GM18519 (cell line): ENCODE data around the gene HS2ST1.

ENCODE experiments used
- ATAC-seq: cut with Tn5 transposase; IDR thresholded peaks from one replicate; pipeline ENCODE4 v1.9.1; 2021; ENCODE audit warnings: mild to moderate bottlenecking, moderate library complexity; ENCODE audit not compliant: unreplicated experiment, low FRiP score

Gene HS2ST1

DNA sequence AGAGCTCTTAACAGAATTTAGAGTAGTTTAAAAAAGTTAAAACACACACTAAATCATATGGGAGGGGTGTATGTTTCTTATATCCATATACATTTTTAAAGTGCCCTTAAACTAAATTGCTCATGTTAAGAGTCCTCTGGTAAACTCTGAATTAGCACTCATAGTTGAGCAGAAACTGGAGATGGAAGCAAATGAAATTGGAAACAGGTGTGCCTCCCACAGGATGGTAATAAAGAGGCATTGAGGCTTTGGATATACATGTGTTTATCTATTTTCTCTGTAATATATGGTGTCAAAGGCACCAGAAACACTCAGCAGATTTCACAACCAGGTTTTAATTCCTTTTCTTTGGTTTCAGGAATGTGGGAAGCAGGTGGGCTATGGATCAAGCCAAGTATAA lies 188.6 kb downstream of the HS2ST1 start:
- ATAC-seq, result no peak

GRCh38 chr1:87104140-87104539 lies 189.7 kb downstream of the HS2ST1 start:
- no peak for ATAC-seq

DNA sequence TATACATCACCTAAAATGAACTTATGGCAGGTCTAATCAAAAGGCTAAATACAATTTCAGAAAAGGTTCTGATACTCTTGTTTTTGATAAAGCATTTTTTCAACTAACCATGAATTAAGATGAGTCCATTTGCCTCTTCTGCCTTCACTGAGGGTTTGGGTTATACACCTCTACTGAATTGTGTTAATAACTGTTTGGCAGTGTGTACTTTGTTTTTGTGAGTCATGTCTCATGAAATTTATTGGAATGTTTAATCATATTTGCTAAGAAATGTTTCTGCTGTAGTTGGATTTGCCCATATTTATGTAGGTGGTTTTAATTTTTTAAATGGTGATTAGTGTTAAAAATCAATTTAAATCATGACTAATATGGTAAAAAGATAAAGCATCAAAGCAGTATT lies 190.5 kb downstream of the HS2ST1 start:
- no peak for ATAC-seq

GRCh38 chr1:87106144-87106543 lies 191.7 kb downstream of the HS2ST1 start:
- ATAC-seq, result no peak

GRCh38 chr1:87106867-87107266 lies 192.4 kb downstream of the HS2ST1 start:
- no peak for ATAC-seq

GRCh38 chr1:87108228-87108627 lies 193.8 kb downstream of the HS2ST1 start:
- ATAC-seq, result no peak

DNA sequence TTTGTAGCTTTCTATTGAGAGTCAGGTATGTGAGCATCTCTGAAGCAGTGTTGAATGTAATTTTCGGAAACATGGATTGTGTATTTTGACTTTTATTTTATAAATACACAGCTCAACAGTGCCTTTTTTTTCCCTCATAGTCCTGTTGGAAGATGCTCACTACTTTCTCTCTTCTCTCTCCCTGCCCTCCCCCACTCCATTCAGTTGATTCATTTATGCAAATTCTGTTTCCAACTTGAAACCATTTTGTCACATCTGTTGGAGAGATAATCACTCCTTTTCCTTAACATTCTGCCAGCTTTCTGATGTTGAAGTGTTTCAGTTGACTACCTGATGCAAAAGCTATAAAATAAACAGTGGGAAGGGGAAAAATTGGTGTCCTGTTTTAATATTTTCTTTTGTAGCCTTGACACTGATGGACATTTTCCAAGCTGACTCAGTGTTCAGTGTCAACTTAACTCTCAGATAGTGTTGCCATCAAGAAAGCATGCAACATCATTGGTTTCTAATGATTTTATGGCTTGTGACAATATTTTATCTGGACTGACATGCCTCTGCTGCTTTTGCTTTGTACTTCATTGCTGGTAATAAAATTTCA lies 194.5 kb downstream of the HS2ST1 start:
- ATAC-seq, result no peak

DNA sequence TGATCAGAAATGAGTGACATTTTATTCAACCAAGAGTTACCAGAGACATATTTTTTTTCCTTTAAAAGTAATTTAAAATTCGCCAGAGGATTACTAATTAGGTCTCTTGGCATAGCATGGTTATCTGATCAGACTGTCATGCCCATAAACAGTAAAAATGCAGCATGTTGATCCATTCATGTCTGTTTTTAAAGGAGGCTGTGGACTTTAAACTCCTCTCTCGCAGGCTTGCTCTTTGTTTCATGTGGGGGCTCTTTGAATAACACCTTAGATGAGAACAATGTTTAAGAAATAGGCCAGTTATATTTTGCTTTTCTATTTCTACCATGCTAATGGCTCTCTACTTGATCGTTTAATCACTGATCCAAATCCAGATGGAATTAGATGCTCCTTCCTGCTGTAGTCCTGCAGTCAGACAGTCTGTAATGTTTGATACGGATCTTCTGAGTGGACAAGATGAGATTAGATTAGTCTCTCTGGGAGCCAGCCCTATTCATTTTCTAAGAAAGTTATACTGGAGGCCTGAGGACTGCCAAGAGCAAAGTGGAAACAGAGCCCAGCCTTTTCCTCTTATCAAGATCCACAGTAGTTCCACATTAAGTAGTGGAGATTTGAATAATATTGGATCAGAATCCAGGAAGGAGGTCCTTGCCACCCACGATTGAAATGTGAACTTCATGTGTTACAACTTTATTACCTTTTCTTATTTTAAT lies 197.4 kb downstream of the HS2ST1 start:
- no peak for ATAC-seq

GRCh38 chr1:87113313-87113712 lies 198.9 kb downstream of the HS2ST1 start:
- ATAC-seq, result no peak

DNA sequence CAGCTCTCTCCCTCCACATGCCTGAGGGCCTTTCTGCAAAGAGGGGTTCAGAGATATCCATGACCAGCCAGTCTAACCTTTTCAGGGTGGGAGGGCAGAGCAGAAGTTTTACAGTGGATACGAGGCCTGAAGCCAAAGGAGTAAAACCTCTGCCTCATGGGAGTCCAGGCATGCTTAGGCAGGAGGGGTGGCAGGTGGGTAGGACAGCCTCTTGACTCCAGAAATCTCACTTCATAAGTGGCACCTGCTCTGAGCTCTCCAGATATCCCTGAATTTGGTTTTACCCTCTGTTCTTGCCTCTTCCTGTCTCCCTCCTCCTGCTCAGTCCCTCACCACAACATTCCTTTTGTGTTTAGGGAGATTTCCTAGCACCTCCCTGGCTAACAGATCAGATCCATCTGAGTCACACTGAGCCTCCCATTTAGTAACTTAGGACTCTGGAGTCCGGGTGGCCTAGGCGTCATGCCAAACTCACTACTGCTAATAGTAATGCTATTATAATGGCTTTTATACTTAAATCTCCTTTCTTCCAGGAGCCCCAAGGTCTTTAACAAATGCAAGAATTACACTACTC lies 201.0 kb downstream of the HS2ST1 start:
- ATAC-seq, result no peak

DNA sequence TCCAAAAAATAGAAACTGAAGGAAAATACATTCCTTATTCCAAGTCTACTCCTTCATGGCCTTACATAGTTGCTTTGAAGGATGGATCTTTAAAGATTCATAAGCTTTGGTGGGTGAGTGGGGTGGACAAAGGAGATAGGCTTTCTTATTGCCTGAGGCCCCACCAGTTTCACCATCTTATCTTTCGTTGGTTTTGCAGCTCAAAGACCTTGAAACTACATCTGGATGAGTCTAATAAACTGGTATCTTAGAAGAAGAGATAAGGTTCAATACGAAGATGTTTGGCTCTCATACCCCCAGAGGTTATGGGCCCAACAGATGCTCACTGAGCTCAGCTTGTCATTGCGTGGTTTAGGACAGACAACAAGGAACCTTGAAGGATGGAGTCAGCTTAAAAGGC lies 201.5 kb downstream of the HS2ST1 start:
- no peak for ATAC-seq

- ATAC-seq, result no peak
Measured at GRCh38 chr1:87117761-87118368, 203.4 kb downstream of the HS2ST1 start.

- no peak for ATAC-seq
Measured at GRCh38 chr1:87119541-87120140, 205.2 kb downstream of the HS2ST1 start.

DNA sequence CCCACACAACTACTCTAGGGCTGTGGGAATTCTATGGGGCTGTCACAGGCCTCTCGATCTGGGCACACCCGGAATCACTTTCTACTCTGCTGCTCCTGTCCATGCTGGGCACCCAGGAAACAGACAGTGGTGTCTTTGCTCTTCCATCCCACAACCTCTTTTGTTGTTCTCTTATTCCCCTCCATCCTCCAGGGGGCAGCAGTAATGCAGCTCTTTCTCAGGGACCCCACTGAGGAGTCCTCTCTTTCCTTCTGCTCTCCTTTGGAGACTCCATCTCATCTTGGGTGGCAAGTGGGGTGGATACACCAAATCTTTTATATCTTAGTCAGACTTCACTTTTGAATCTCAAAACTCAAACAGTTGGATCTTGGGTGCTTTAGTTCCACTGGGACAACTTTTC lies 206.3 kb downstream of the HS2ST1 start:
- ATAC-seq, result no peak

GRCh38 chr1:87121711-87122163 lies 207.3 kb downstream of the HS2ST1 start:
- no peak for ATAC-seq

- no peak for ATAC-seq
Measured at GRCh38 chr1:87122243-87122642, 207.8 kb downstream of the HS2ST1 start.

GRCh38 chr1:87123610-87124009 lies 209.2 kb downstream of the HS2ST1 start:
- ATAC-seq, result no peak

DNA sequence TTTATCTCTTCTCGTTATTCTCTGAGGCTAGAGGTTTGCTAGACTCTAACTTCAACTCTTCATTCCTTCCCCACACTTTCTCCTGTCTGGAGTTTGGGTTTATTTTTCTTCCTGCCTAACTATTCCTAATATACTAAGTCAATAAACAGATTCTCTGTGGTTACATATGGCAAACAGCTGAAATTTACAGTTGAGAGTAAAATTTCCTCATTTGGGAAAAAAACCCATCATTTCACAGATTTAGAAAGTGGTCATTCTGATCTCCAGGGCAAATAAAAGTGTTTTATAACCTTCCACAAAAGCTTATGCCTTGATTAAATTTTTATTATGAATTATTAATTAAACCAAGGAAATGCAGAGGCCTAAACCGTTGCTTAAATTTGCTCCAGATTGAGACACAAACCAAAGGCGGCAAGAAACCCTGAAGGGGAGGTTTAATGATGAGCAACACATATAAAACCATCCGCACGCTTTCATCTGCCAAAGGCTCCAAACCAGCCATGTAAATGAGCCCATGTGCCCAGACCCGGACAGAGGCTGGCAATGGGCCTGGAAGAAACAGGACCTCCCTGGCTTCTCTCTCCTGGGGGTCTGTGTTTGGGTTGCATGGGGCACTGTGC lies 212.6 kb downstream of the HS2ST1 start:
- ATAC-seq, result no peak

DNA sequence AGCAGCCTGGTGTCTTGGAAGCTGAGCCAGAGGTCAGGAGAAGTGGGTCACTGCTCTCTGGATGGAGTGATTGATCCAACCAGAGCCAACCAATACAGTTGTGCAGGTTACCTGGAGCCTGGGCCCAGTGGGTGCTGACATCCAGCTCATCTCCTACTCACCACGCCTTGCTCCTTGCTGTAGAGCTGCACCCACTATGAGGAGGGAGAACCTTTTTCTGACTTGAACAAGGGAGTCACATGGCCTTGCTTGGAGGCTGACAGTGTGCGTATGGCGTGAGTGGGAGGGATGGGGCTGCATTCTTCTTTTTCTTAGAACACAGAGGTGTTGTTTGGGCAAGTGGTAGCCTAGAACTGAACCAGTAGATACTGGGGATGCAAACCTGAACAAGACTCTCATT lies 213.1 kb downstream of the HS2ST1 start:
- ATAC-seq, result no peak

- no peak for ATAC-seq
Measured at GRCh38 chr1:87129038-87129437, 214.6 kb downstream of the HS2ST1 start.

- no peak for ATAC-seq
Measured at GRCh38 chr1:87129606-87130005, 215.2 kb downstream of the HS2ST1 start.
